Fibroblast of lung (primary cell): ENCODE data around the gene ACTC1. TPM values are rescaled to one million over a fixed set of nuclear protein-coding genes. Genes with fewer than 3 reads are reported as not detected.

Experiments
- DNase-seq, 2 donors: peaks; one replicate each; pipeline versions ENCODE4 v3.0.0 to v3.0.0-alpha.2; 2010; ENCODE audit warnings: low read depth in 2 of 2
- H2AFZ ChIP-seq: 2 replicates; pipeline ENCODE4 v1.5.1; 2012; ENCODE audit warnings: low read length, control low read depth, inconsistent platforms
- H3K27ac ChIP-seq: 2 replicates; pipeline ENCODE4 v1.5.1; 2011; ENCODE audit warnings: low read length, control low read depth; ENCODE audit not compliant: insufficient read depth
- H3K27me3 ChIP-seq: 2 replicates; pipeline ENCODE4 v1.5.1; 2011; ENCODE audit warnings: mild to moderate bottlenecking, low read length; ENCODE audit not compliant: control insufficient read depth, insufficient read depth
- H3K36me3 ChIP-seq: 2 replicates; pipeline ENCODE4 v1.5.1; 2011; ENCODE audit warnings: low read length; ENCODE audit not compliant: control insufficient read depth, insufficient read depth
- H3K4me1 ChIP-seq: 2 replicates; pipeline ENCODE4 v1.5.1; 2011; ENCODE audit warnings: low read length; ENCODE audit not compliant: control insufficient read depth, insufficient read depth; ENCODE audit errors: extremely low read depth
- H3K4me2 ChIP-seq: 2 replicates; pipeline ENCODE4 v1.5.1; 2011; ENCODE audit warnings: low read length, control low read depth; ENCODE audit not compliant: insufficient read depth; ENCODE audit errors: extremely low read depth
- H3K4me3 ChIP-seq, 4 experiments: fragments of 200-600 bp in 1 of 4; sonication (generic) in 1 of 4; replicated peaks in 1 of 4; 2 replicates each; pipeline ENCODE4 v1.5.1; 2011 to 2016; ENCODE audit warnings: low read length in 4 of 4, low read depth in 3 of 4, mild to moderate bottlenecking in 3 of 4, control low read depth in 2 of 4, inconsistent platforms in 1 of 4, mixed read lengths in 1 of 4; ENCODE audit not compliant: insufficient read depth in 1 of 4; ENCODE audit errors: control extremely low read depth in 1 of 4
- H3K79me2 ChIP-seq: 2 replicates; pipeline ENCODE4 v1.5.1; 2012; ENCODE audit warnings: mild to moderate bottlenecking, low read length, inconsistent platforms; ENCODE audit not compliant: control insufficient read depth, insufficient read depth
- H3K9ac ChIP-seq: 2 replicates; pipeline ENCODE4 v1.5.1; 2011; ENCODE audit warnings: mild to moderate bottlenecking, low read length, control low read depth; ENCODE audit not compliant: insufficient read depth
- H3K9me3 ChIP-seq: 2 replicates; pipeline ENCODE4 v1.5.1; 2012; ENCODE audit warnings: low read depth, low read length; ENCODE audit not compliant: control insufficient read depth, insufficient read depth
- H4K20me1 ChIP-seq: 2 replicates; pipeline ENCODE4 v1.5.1; 2011; ENCODE audit warnings: low read length; ENCODE audit not compliant: control insufficient read depth, insufficient read depth; ENCODE audit errors: extremely low read depth
- EZH2 ChIP-seq: IDR thresholded peaks from 2 replicates; pipeline ENCODE4 v1.5.1; 2012; ENCODE audit warnings: low read length, control low read depth, mild to moderate bottlenecking; ENCODE audit errors: missing control alignments
- polyA plus RNA-seq, 2 donors: library from polyadenylated mRNA; depleted of rRNA in 1 of 2; stranded (reverse) in 1 of 2; unstranded in 1 of 2; fragments of >200 nt; gene quantifications; 2 replicates each; pipeline ENCODE4 v1.2.1, GENCODE V29; 2011 to 2012; ENCODE audit warnings: missing spikeins in 1 of 2
- total RNA-seq: library from RNA; depleted of rRNA; stranded (reverse); fragments of >200 nt; gene quantifications from 2 replicates; pipeline ENCODE4 v1.2.1, GENCODE V29; 2014
- TF ChIP-seq, protein P1 (sequence below), 2 donors: IDR thresholded peaks in 1 of 2; conservative IDR thresholded peaks in 1 of 2; 1 replicate in 1 of 2; 2 replicates in 1 of 2; pipeline ENCODE4 v1.5.1; 2011 to 2012; ENCODE audit warnings: low read length in 2 of 2, control low read depth in 1 of 2, inconsistent platforms in 1 of 2, low read depth in 1 of 2, mild to moderate bottlenecking in 1 of 2

The ACTC1 gene
- total and polyA plus RNA-seq, 2 donors (not counting 1 experiment from before 2014, with no cell fraction given), result 0.33 to 0.36 TPM

DNA sequence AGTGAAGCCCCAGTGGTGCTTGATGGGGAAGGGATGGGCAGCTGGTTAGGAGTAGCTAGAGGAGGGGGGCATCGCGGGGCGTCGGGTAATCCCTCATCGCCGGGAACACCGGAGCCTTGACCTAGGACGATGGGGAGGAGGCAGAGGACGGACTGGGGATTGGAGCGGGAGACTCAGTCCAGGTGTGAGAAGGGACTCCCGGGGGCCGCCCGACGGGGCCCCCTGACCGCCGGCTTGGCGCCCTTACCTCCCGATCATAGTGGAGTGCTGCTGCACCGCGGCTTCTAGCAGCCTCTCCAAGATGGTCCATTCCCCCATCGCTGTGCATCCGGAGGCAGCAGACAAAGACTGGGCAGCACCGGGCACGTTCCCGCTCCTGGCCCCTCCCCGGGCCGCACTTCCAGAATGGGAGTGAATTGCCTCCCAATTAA is 41.2 kb downstream of the ACTC1 start:
- Histone ChIP-seq H3K9me3 (no peaks in the 10 kb centered on the region), H3K27me3 (peaks cover 37% of the 10 kb centered on the region)

DNA sequence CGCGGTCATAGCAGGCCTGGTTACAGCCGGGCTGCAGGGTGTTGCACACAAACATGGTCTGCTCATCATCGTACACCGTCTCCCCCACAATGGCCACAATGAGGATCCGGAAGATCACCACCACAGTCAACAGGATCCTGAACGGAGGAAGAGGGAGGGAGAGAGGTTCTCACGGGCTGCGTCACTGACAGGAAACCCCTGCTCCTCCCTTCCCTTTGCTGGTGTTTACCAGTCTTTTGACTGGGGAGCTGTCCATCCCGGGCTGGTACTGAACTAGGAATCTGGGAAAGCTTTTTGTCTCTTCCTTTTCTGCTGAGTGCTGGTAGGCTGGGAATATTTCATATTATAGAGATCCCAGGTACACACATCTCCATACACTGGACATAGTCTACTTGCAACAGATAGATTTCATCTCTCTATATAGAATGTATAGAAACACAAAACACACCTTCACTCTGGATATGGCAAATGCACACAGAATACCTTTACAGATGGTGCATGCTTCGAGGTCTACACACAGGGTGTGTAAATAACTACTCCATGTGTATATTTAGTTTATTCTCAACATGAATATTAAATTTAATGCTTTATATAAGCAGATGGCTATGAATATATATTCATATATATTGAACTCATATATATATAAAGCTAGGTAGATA is 42.0 kb downstream of the ACTC1 start:
- no peak overlapping the region for H2AFZ ChIP-seq
- peaks cover 34% of the 10 kb centered on the region for H3K27me3 ChIP-seq
- H3K9me3 ChIP-seq, result no peaks in the 10 kb centered on the region
- no peak overlapping the region for H3K9ac ChIP-seq
- no peak overlapping the region for H3K27ac ChIP-seq
- H3K36me3 ChIP-seq, result no peaks in the 10 kb centered on the region
- TF ChIP-seq, protein P1, sequence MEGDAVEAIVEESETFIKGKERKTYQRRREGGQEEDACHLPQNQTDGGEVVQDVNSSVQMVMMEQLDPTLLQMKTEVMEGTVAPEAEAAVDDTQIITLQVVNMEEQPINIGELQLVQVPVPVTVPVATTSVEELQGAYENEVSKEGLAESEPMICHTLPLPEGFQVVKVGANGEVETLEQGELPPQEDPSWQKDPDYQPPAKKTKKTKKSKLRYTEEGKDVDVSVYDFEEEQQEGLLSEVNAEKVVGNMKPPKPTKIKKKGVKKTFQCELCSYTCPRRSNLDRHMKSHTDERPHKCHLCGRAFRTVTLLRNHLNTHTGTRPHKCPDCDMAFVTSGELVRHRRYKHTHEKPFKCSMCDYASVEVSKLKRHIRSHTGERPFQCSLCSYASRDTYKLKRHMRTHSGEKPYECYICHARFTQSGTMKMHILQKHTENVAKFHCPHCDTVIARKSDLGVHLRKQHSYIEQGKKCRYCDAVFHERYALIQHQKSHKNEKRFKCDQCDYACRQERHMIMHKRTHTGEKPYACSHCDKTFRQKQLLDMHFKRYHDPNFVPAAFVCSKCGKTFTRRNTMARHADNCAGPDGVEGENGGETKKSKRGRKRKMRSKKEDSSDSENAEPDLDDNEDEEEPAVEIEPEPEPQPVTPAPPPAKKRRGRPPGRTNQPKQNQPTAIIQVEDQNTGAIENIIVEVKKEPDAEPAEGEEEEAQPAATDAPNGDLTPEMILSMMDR (conservative IDR thresholded peaks at IDR 0.05 in 1 of 2, IDR thresholded peaks at IDR 0.05 in 1 of 2; ENCODE audit: low read depth in 1 of 2, low read length in 2 of 2), result no peak
- no peak for TF ChIP-seq EZH2
- no peak overlapping the region for H3K4me3 ChIP-seq
- H3K4me2 ChIP-seq, result no peak overlapping the region
- peak; percentile 57 to 69 for DNase-seq
- H3K4me1 ChIP-seq, result no peaks in the 10 kb centered on the region
- H4K20me1 ChIP-seq, result no peaks in the 10 kb centered on the region
- H3K79me2 ChIP-seq, result no peaks in the 10 kb centered on the region

More for the DNA sequence above, 41.2 kb downstream of the ACTC1 start:
- H3K4me1 ChIP-seq, result no peaks in the 10 kb centered on the region
- no peak overlapping the region for H3K9ac ChIP-seq
- no peaks in the 10 kb centered on the region for H3K36me3 ChIP-seq
- TF ChIP-seq, protein P1 (conservative IDR thresholded peaks at IDR 0.05 in 1 of 2, IDR thresholded peaks at IDR 0.05 in 1 of 2; ENCODE audit: low read depth in 1 of 2, low read length in 2 of 2), result no peak
- TF ChIP-seq EZH2, result peak; percentile 94
- DNase-seq, result no peak
- H2AFZ ChIP-seq, result no peak overlapping the region
- no peak overlapping the region for H3K4me2 ChIP-seq
- H3K27ac ChIP-seq, result no peak overlapping the region
- H4K20me1 ChIP-seq, result no peaks in the 10 kb centered on the region
- H3K79me2 ChIP-seq, result no peaks in the 10 kb centered on the region
- H3K4me3 ChIP-seq, result no peak overlapping the region

DNA sequence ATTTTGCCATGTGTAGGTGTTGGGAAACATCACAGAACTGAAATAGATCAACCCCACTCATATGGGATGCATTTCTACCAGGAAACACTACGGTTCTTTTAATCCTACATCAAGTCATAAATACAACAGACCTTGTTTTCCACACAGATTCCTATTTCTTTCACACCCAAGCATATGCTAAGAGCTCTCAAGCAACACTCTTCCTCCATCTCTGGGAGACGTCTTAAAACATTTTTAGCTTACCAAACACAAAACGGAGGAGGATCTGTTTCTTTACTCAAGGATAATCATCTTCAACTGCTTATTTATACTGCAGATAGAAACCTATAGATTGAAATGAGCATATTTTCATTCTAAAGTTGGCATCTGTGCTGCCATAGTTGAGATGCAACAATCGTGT is 45.7 kb downstream of the ACTC1 start:
- peaks cover 19% of the 10 kb centered on the region for H3K27me3 ChIP-seq
- H3K4me2 ChIP-seq, result no peak overlapping the region
- TF ChIP-seq EZH2, result no peak
- TF ChIP-seq, protein P1 (conservative IDR thresholded peaks at IDR 0.05 in 1 of 2, IDR thresholded peaks at IDR 0.05 in 1 of 2; ENCODE audit: low read depth in 1 of 2, low read length in 2 of 2), result no peak

More for the DNA sequence above, 45.7 kb downstream of the ACTC1 start:
- DNase-seq, result no peak
- no peaks in the 10 kb centered on the region for H3K36me3 ChIP-seq
- no peak overlapping the region for H3K4me3 ChIP-seq
- no peaks in the 10 kb centered on the region for H4K20me1 ChIP-seq
- H3K9ac ChIP-seq, result no peak overlapping the region
- H3K4me1 ChIP-seq, result no peaks in the 10 kb centered on the region
- no peaks in the 10 kb centered on the region for H3K9me3 ChIP-seq
- H3K79me2 ChIP-seq, result no peaks in the 10 kb centered on the region
- no peak overlapping the region for H2AFZ ChIP-seq
- H3K27ac ChIP-seq, result no peak overlapping the region

Other genes with a start within 250 kb of the ACTC1 start
- gene GOLGA8B, start 211.9 kb downstream of the ACTC1 start, total RNA-seq, result 14.7 and 19.5 TPM in 2 replicates
- 9.4 and 19.6 TPM in 2 replicates for gene GOLGA8B, start 211.9 kb downstream of the ACTC1 start, polyA plus RNA-seq
- not detected in 2 replicates for gene GJD2, start 40.6 kb downstream of the ACTC1 start, total RNA-seq
- gene GJD2, start 40.6 kb downstream of the ACTC1 start, polyA plus RNA-seq, result not detected in 2 replicates
- gene AQR, start 174.2 kb upstream of the ACTC1 start, total RNA-seq, result 18.2 and 19.7 TPM in 2 replicates
- 33.0 and 37.4 TPM in 2 replicates for gene AQR, start 174.2 kb upstream of the ACTC1 start, polyA plus RNA-seq
- 43.4 and 44.6 TPM in 2 replicates for gene ZNF770, start 192.7 kb upstream of the ACTC1 start, total RNA-seq
- gene ZNF770, start 192.7 kb upstream of the ACTC1 start, polyA plus RNA-seq, result 20.3 and 27.9 TPM in 2 replicates